AG10803 (cell line): ENCODE data around the gene IRF2.

Source experiments
- DNase-seq: peaks from one replicate; pipeline ENCODE4 v3.0.0; 2010; ENCODE audit warnings: low read depth
- H3K4me3 ChIP-seq: 2 replicates; pipeline ENCODE4 v1.5.1; 2011; ENCODE audit warnings: mild to moderate bottlenecking, low read length, control low read depth
- TF ChIP-seq, protein P1 (sequence below): conservative IDR thresholded peaks from 2 replicates; pipeline ENCODE4 v1.5.1; 2011; ENCODE audit warnings: mild to moderate bottlenecking, low read length, control low read depth, inconsistent platforms

IRF2 gene

DNA sequence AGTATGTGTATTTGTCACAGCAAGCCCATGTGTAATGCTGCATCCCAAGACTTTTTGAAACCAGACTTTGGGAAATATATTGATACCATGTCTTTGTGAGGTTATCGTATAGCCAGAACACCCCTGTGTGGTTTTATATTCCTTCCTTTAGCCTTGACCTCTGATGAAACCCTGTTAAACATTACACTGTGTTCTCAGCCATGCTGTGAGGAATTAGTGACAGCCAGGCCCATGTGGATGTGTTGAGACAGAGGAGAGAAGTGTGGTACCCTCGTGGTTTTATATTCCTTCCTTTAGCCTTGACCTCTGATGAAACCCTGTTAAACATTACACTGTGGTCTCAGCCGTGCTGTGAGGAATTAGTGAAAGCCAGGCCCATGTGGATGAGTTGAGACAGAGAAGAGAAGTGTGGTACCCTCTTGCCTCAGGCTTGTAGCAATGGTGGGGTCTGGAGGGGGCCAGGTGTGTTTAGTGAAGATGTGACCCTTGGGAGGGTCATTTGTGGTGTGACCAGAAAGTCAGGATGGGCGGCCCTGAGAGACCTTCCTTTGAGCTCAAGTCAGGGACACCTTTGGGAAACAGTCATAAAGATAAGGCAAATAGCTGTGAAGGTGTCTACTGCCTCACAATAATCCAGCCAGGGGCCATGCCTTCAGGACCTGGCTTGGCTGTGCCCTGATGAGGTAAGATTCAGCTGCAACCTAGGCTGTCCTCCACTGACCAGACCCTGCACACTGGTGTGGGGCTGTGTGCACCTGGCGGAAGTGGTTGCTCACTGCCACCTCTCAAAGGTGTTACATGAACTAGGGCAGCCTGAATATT, 110.0 kb downstream of the IRF2 start:
- DNase-seq = no peak
- no peak overlapping the region for H3K4me3 ChIP-seq
- TF ChIP-seq, protein P1, sequence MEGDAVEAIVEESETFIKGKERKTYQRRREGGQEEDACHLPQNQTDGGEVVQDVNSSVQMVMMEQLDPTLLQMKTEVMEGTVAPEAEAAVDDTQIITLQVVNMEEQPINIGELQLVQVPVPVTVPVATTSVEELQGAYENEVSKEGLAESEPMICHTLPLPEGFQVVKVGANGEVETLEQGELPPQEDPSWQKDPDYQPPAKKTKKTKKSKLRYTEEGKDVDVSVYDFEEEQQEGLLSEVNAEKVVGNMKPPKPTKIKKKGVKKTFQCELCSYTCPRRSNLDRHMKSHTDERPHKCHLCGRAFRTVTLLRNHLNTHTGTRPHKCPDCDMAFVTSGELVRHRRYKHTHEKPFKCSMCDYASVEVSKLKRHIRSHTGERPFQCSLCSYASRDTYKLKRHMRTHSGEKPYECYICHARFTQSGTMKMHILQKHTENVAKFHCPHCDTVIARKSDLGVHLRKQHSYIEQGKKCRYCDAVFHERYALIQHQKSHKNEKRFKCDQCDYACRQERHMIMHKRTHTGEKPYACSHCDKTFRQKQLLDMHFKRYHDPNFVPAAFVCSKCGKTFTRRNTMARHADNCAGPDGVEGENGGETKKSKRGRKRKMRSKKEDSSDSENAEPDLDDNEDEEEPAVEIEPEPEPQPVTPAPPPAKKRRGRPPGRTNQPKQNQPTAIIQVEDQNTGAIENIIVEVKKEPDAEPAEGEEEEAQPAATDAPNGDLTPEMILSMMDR = no peak

DNA sequence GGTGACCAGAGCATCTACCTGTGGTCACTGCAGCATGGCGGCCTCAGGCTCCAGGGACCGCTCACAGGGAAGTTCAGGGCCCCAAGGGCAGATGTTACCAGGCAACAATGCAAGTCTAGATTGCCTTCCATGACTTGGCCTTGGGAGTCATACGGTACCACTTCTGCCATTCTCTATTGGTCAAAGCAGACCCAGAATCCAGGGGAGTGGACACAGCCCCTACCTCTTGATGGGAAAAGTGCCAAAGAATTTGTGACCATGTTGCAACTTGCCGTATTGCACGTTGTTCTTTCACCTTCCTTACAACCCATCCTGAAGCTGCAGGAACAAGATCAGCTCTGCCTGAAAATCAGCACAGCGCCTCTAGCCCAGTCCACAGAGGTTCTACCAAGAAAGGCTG, 111.1 kb downstream of the IRF2 start:
- no peak for DNase-seq
- TF ChIP-seq, protein P1 = no peak
- no peak overlapping the region for H3K4me3 ChIP-seq

DNA sequence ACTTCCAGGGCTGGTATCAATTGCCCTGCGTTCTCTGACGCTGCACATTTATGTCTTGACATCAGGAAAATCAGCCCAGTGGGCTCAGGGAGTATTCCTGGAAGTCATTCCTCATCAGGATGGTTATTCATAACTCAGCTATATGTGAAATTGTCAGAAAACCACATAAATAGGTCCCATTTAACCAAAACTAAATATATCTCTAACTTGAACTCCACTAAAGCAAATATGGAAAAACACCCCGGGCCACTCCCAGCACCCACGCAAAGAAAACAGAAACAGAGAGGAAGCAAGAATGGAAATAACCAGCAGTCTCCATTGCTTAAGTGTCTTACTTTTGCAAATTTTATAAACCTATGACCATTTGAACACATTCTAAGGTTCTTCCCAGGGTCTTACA, 112.0 kb downstream of the IRF2 start:
- TF ChIP-seq, protein P1 = no peak
- no peak for DNase-seq
- no peak overlapping the region for H3K4me3 ChIP-seq

DNA sequence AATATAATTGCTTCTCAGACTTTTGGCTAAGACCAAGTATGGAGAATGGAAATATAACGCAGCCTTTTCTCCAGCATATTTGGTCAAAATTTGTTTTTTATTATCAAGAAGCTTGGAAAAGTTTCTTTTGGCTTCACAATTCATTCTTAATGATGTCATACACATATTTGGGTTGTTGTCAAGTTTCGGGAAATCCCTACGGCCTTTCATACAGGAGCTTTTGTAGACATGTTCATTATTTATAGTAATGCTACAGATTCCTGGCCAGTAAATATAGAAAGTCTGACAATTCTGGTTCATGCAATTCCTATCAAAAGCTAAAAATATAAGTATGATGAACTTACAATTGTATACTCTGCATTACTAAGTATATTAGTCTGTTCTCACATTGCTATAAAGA, 112.9 kb downstream of the IRF2 start:
- no peak overlapping the region for H3K4me3 ChIP-seq
- peak; percentile 60 for DNase-seq
- TF ChIP-seq, protein P1 = no peak

DNA sequence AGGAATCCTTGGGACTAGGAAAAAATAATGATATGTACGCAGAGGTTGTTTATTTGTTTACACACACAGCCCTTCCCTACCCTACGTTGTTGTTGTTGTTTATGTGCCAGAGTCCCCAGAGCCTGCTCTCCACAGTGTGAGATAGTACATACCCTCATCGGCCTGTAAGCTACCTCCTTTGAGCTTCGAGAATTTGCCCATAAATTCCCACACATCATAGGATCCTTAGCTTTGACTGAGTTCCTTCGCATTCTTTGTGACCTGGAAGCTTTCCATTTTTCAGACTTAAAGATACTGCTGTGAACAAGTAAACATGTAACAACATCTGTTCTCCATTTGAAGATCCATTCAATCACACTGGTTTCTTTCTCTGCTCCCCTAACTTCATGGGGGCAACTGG, 114.5 kb downstream of the IRF2 start:
- no peak for DNase-seq
- TF ChIP-seq, protein P1 = no peak
- no peak overlapping the region for H3K4me3 ChIP-seq

DNA sequence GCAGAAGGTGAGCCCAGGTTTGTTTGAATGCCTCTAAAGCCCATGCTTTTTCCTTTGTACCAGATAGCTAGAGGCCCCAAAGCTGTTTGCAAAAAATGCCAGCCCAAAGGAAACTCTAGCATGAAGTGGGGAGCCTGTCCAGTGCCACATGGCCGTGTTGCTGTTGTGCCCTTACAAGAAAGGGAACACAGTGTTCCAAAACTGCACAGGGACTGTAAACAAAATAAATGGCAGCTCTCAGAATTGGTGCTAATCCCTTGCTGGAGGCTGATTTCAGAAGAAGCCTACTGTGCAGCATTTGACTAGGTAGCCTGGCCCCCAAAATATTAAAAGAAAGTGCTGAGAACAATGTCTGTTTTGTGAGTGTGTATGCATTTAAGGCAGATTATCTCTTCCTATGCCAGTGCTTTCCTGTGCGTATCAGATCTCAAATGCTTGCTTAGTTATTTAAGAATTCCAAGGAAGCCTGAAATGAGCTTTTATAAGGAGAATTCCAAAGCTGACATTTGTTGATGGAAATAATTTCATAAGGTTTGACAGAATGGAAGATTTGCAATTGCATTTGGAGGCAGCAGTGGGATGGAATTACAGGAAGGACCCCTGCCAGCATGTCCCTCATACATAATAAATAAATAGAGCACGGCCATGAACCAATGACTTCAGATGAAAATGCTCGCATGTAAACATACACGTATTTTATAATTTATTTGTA, 115.7 kb downstream of the IRF2 start:
- H3K4me3 ChIP-seq = no peak overlapping the region
- TF ChIP-seq, protein P1 = no peak
- DNase-seq = no peak

GRCh38 chr4:184357772-184358171, 116.6 kb downstream of the IRF2 start:
- DNase-seq = no peak
- TF ChIP-seq, protein P1 = no peak
- no peak overlapping the region for H3K4me3 ChIP-seq
